Sigmoid colon (tissue), 7 donors: ENCODE results near the gene FRMD1. TPM values are rescaled to one million over a fixed set of nuclear protein-coding genes. Genes with fewer than 3 reads are reported as not detected.

Experiments
- DNase-seq: peaks from one replicate; pipeline ENCODE4 v3.0.0-alpha.2; 2019
- H3K27ac ChIP-seq, 4 donors: fragments of 200-600 bp; sonication (generic); one replicate each; pipeline ENCODE4 v1.5.1; 2016 to 2019; ENCODE audit warnings: mild to moderate bottlenecking in 1 of 4
- H3K27me3 ChIP-seq, 3 donors: fragments of 200-600 bp; sonication (generic); one replicate each; pipeline ENCODE4 v1.5.1; 2019; ENCODE audit warnings: mild to moderate bottlenecking in 1 of 3
- H3K36me3 ChIP-seq, 4 donors: fragments of 200-600 bp; sonication (generic); one replicate each; pipeline ENCODE4 v1.5.1; 2016 to 2019
- H3K4me1 ChIP-seq, 4 donors: fragments of 200-600 bp; sonication (generic); one replicate each; pipeline ENCODE4 v1.5.1; 2017 to 2019
- H3K4me3 ChIP-seq, 4 donors: fragments of 200-600 bp; sonication (generic); one replicate each; pipeline ENCODE4 v1.5.1; 2017 to 2019; ENCODE audit warnings: mild to moderate bottlenecking in 2 of 4, moderate library complexity in 1 of 4
- H3K9me3 ChIP-seq, 4 donors: fragments of 200-600 bp in 3 of 4; sonication (generic) in 3 of 4; one replicate each; pipeline versions ENCODE4 v1.5.1 to v1.6.1; 2013 to 2019
- EP300 ChIP-seq, 4 donors: sonication (generic); formaldehyde crosslinking; IDR thresholded peaks; one replicate each; pipeline ENCODE4 v1.6.1; 2017; ENCODE audit warnings: antibody characterized with exemption in 4 of 4
- POLR2A ChIP-seq, 2 donors: fragments of 450-650 bp; IDR thresholded peaks; one replicate each; pipeline ENCODE4 v1.6.1; 2016; ENCODE audit warnings: antibody characterized with exemption in 2 of 2, mild to moderate bottlenecking in 2 of 2, moderate library complexity in 2 of 2
- POLR2AphosphoS5 ChIP-seq, 4 donors: sonication (generic); formaldehyde crosslinking; IDR thresholded peaks; one replicate each; pipeline ENCODE4 v1.6.1; 2017; ENCODE audit warnings: antibody characterized with exemption in 4 of 4
- WGBS, 2 donors: extraction: QIAGEN DNeasy Blood & Tissue Kit; methylation state at CpG; one replicate each; pipeline ENCODE4 v1.1.7; 2013; 5-methylcytosine and 5-hydroxymethylcytosine counted together
- intact Hi-C: fragments of 100-400 bp; cut with DNase I; formaldehyde crosslinking; loops from one replicate; pipeline ENCODE4 v1.15.1; 2023
- polyA plus RNA-seq, 3 donors: library from polyadenylated mRNA; stranded (reverse); fragments of 200-250 nt; gene quantifications; one replicate each; pipeline ENCODE4 v1.2.3, GENCODE V29; 2013
- total RNA-seq, 4 donors: library from RNA; depleted of rRNA; stranded (reverse); fragments of >200 nt; gene quantifications; one replicate each; pipeline ENCODE4 v1.1.0, GENCODE V29; 2016
- TF ChIP-seq, protein P1 (sequence below), 4 experiments: fragments of 450-650 bp in 3 of 4; fragments of 200-600 bp in 1 of 4; IDR thresholded peaks; one replicate each; pipeline ENCODE4 v1.5.1; 2016 to 2019; ENCODE audit warnings: antibody characterized with exemption in 4 of 4, mild to moderate bottlenecking in 3 of 4, moderate library complexity in 2 of 4
- donor health status: healthy with polysubstance abuse.
- donor health status: Bipolar disorder and iron deficiency.
- donor health status: healthy.

Gene FRMD1
- total and polyA plus RNA-seq, 7 donors = 0.36 to 12.0 (median 4.2) TPM; not detected in 2

DNA sequence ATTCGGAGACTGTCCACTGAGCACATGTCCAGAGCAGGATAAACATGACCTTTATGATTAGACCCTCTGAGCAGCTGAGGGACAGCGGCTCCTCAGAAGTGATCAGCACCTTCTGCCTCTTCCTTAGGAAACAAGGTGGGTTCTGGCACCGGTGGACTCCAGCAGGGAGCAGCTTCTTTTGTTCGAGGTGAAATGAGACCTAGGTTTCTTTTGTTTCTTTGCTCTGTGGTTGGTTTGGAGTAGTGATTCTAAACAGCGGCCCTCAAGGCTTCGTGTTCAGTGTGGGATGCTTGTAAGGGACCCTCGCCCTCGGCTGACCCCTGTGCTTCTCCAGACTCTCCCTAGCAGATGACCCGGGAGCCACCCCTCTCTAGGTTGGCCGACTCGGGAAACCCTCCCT lies 14.6 kb upstream of the FRMD1 start:
- no peaks in the 10 kb centered on the region for H3K9me3 ChIP-seq
- no peak overlapping the region for H3K27ac ChIP-seq
- H3K27me3 ChIP-seq = peaks cover 0 to 6% (median 0%) of the 10 kb centered on the region in 3 donors
- DNase-seq = no peak
- intact Hi-C loops = no loop called here
- no peak overlapping the region for H3K4me3 ChIP-seq
- TF ChIP-seq POLR2AphosphoS5 (IDR thresholded peaks at IDR 0.05) (no peak), EP300 (IDR thresholded peaks at IDR 0.05) (no peak), POLR2A (IDR thresholded peaks at IDR 0.05) (no peak)
- TF ChIP-seq, protein P1, sequence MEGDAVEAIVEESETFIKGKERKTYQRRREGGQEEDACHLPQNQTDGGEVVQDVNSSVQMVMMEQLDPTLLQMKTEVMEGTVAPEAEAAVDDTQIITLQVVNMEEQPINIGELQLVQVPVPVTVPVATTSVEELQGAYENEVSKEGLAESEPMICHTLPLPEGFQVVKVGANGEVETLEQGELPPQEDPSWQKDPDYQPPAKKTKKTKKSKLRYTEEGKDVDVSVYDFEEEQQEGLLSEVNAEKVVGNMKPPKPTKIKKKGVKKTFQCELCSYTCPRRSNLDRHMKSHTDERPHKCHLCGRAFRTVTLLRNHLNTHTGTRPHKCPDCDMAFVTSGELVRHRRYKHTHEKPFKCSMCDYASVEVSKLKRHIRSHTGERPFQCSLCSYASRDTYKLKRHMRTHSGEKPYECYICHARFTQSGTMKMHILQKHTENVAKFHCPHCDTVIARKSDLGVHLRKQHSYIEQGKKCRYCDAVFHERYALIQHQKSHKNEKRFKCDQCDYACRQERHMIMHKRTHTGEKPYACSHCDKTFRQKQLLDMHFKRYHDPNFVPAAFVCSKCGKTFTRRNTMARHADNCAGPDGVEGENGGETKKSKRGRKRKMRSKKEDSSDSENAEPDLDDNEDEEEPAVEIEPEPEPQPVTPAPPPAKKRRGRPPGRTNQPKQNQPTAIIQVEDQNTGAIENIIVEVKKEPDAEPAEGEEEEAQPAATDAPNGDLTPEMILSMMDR (IDR thresholded peaks at IDR 0.05) = no peak
- H3K4me1 ChIP-seq = peaks cover 0 to 5% (median 3%) of the 10 kb centered on the region in 4 donors
- WGBS, 2 donors = 88 to 92% methylated on average over 11 of the region's 11 CpGs
- no peaks in the 10 kb centered on the region for H3K36me3 ChIP-seq

GRCh38 chr6:168093071-168093505 lies 14.1 kb upstream of the FRMD1 start:
- Histone ChIP-seq H3K4me3 (no peak overlapping the region), H3K4me1 (peaks cover 0 to 11% (median 9%) of the 10 kb centered on the region in 4 donors), H3K27me3 (peaks cover 0 to under 1% (median 0%) of the 10 kb centered on the region in 3 donors), H3K9me3 (no peaks in the 10 kb centered on the region), H3K27ac (no peak overlapping the region), H3K36me3 (no peaks in the 10 kb centered on the region)
- 31 to 74% methylated on average over 12 of the region's 12 CpGs for WGBS, 2 donors
- intact Hi-C loops = no loop called here
- DNase-seq = no peak
- TF ChIP-seq POLR2A (IDR thresholded peaks at IDR 0.05) (no peak), POLR2AphosphoS5 (IDR thresholded peaks at IDR 0.05) (no peak), EP300 (IDR thresholded peaks at IDR 0.05) (no peak)
- TF ChIP-seq, protein P1 (IDR thresholded peaks at IDR 0.05) = no peak

GRCh38 chr6:168092541-168092940 lies 13.5 kb upstream of the FRMD1 start:
- intact Hi-C loops = no loop called here
- no peaks in the 10 kb centered on the region for H3K27me3 ChIP-seq
- no peaks in the 10 kb centered on the region for H3K9me3 ChIP-seq
- DNase-seq = no peak
- peaks cover 0 to 16% (median 12%) of the 10 kb centered on the region in 4 donors for H3K4me1 ChIP-seq
- no peaks in the 10 kb centered on the region for H3K36me3 ChIP-seq
- no peak overlapping the region for H3K27ac ChIP-seq
- H3K4me3 ChIP-seq = no peak overlapping the region
- TF ChIP-seq POLR2AphosphoS5 (IDR thresholded peaks at IDR 0.05) = no peak
- 70 to 83% methylated on average over 8 of the region's 8 CpGs for WGBS, 2 donors

DNA sequence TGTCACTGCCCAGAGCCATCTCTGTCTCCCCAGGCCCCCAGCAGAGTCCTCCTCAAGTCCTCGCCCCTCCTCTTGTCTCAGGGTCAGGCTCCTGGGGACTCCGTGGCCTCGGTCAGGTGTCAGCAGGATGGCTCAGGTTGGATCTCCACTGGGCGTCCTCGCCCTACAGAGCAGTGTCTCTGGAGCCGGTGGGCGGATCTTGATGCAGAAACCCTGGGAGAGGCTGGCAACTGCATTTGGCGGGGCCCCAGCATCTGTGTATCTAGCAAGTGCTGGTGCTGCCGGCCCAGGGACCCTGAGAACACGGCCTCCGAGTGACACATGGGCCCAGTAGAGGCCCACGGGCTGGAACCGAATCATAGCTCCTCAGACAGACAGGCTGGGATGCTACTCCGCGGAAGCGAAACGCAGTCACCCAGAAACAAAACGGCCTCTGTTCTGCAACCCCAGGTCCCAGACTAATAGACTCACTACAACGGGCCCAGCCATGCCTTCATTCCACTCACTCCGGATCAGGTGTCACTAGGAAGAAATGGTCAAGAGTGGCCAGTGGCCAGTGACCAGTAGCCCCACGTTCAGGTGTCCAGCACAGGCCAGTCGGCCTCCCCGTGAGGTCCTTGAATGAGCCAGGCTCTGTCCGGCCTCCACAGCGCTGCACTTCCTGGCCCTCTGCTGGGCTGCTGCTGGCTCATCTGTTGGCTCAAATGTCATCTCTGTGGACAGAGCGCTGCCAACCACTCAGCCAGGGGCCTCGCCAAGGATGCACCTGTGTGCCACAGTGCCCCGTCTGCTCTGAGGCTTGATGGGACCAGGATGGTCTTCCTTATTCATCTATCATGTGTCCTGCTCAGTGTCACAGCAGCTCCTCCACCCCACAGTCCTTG lies 12.6 kb upstream of the FRMD1 start:
- intact Hi-C loops = no loop called here
- Histone ChIP-seq H3K36me3 (no peaks in the 10 kb centered on the region), H3K4me3 (no peak overlapping the region), H3K27me3 (no peaks in the 10 kb centered on the region), H3K27ac (no peak overlapping the region), H3K9me3 (no peaks in the 10 kb centered on the region), H3K4me1 (peaks cover 0 to 16% (median 12%) of the 10 kb centered on the region in 4 donors)
- TF ChIP-seq EP300 (IDR thresholded peaks at IDR 0.05) (no peak), POLR2AphosphoS5 (IDR thresholded peaks at IDR 0.05) (no peak), POLR2A (IDR thresholded peaks at IDR 0.05) (no peak)
- TF ChIP-seq, protein P1 (IDR thresholded peaks at IDR 0.05) = no peak
- no peak for DNase-seq
- 93% methylated on average over 28 of the region's 28 CpGs for WGBS, 2 donors

- intact Hi-C loops = no loop called here
Measured at GRCh38 chr6:168090706-168091105, 11.7 kb upstream of the FRMD1 start.

More at GRCh38 chr6:168090706-168091105, 11.7 kb upstream of the FRMD1 start:
- no peaks in the 10 kb centered on the region for H3K36me3 ChIP-seq
- peaks cover 0 to 16% (median 12%) of the 10 kb centered on the region in 4 donors for H3K4me1 ChIP-seq
- H3K27me3 ChIP-seq = no peaks in the 10 kb centered on the region
- H3K9me3 ChIP-seq = no peaks in the 10 kb centered on the region
- 75 to 83% methylated on average over 17 of the region's 17 CpGs for WGBS, 2 donors
- no peak for DNase-seq
- TF ChIP-seq, protein P1 (IDR thresholded peaks at IDR 0.05) = no peak
- TF ChIP-seq POLR2A (IDR thresholded peaks at IDR 0.05) = no peak
- TF ChIP-seq EP300 (IDR thresholded peaks at IDR 0.05) = no peak
- TF ChIP-seq POLR2AphosphoS5 (IDR thresholded peaks at IDR 0.05) = no peak
- H3K27ac ChIP-seq = no peak overlapping the region
- H3K4me3 ChIP-seq = no peak overlapping the region
